PFSK-1 (cell line): Measurements from ENCODE around the gene PGAP3.

ENCODE experiments used
- POLR2AphosphoS5 ChIP-seq: IDR thresholded peaks from 2 replicates; pipeline ENCODE4 v1.6.1; 2012; ENCODE audit warnings: low read depth, mild to moderate bottlenecking, control low read depth, low read length, moderate library complexity
- TAF1 ChIP-seq: IDR thresholded peaks from 2 replicates; pipeline ENCODE4 v1.6.1; 2012; ENCODE audit warnings: low read length, control low read depth, borderline replicate concordance; ENCODE audit not compliant: insufficient read depth
- TF ChIP-seq, protein P1 (sequence below), 2 experiments: IDR thresholded peaks; 2 replicates each; pipeline versions ENCODE4 v1.6.1 to v1.8.0; 2011 to 2012; ENCODE audit warnings: low read depth in 2 of 2, low read length in 2 of 2, control low read depth in 1 of 2, inconsistent platforms in 1 of 2, mild to moderate bottlenecking in 1 of 2, moderate library complexity in 1 of 2; ENCODE audit not compliant: insufficient read depth in 1 of 2

DNA sequence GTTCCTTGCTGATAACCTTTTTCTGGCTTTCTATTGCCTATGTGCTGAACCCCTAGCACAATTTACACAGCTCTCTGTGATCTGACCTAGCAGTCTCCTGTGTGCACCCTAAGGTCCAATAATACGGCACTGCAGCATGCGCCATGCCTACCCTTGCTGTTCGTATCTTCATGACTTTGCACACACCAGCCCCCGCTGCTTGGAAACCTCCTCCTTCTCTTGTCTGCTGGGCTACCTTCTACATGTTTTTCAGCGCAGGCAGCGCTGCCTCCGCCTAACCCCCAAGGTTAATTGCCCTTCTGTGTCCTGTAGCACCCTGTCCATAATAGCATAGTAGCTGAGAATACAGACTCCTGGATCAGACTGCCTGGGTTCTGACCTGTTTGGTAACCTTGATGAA, 49.5 kb downstream of the PGAP3 start:
- TF ChIP-seq POLR2AphosphoS5 = no peak
- no peak for TF ChIP-seq TAF1
- TF ChIP-seq, protein P1, sequence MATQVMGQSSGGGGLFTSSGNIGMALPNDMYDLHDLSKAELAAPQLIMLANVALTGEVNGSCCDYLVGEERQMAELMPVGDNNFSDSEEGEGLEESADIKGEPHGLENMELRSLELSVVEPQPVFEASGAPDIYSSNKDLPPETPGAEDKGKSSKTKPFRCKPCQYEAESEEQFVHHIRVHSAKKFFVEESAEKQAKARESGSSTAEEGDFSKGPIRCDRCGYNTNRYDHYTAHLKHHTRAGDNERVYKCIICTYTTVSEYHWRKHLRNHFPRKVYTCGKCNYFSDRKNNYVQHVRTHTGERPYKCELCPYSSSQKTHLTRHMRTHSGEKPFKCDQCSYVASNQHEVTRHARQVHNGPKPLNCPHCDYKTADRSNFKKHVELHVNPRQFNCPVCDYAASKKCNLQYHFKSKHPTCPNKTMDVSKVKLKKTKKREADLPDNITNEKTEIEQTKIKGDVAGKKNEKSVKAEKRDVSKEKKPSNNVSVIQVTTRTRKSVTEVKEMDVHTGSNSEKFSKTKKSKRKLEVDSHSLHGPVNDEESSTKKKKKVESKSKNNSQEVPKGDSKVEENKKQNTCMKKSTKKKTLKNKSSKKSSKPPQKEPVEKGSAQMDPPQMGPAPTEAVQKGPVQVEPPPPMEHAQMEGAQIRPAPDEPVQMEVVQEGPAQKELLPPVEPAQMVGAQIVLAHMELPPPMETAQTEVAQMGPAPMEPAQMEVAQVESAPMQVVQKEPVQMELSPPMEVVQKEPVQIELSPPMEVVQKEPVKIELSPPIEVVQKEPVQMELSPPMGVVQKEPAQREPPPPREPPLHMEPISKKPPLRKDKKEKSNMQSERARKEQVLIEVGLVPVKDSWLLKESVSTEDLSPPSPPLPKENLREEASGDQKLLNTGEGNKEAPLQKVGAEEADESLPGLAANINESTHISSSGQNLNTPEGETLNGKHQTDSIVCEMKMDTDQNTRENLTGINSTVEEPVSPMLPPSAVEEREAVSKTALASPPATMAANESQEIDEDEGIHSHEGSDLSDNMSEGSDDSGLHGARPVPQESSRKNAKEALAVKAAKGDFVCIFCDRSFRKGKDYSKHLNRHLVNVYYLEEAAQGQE (IDR thresholded peaks at IDR 0.05; ENCODE audit: insufficient read depth in 1 of 2, low read depth in 2 of 2, low read length in 2 of 2) = no peak
